Activated naive CD4-positive, alpha-beta T cell (primary cell): ENCODE measurements around the gene SIRT7.
"Not testable (repeated sequence)": the region's sequence is repeated elsewhere in the genome, so short reads cannot be mapped to it uniquely, and the experiment has no call there.

Source experiments
- DNase-seq, 4 experiments: peaks; one replicate each; lab custom pipeline; 2025; lab: John Stamatoyannopoulos, UW

SIRT7 gene

DNA sequence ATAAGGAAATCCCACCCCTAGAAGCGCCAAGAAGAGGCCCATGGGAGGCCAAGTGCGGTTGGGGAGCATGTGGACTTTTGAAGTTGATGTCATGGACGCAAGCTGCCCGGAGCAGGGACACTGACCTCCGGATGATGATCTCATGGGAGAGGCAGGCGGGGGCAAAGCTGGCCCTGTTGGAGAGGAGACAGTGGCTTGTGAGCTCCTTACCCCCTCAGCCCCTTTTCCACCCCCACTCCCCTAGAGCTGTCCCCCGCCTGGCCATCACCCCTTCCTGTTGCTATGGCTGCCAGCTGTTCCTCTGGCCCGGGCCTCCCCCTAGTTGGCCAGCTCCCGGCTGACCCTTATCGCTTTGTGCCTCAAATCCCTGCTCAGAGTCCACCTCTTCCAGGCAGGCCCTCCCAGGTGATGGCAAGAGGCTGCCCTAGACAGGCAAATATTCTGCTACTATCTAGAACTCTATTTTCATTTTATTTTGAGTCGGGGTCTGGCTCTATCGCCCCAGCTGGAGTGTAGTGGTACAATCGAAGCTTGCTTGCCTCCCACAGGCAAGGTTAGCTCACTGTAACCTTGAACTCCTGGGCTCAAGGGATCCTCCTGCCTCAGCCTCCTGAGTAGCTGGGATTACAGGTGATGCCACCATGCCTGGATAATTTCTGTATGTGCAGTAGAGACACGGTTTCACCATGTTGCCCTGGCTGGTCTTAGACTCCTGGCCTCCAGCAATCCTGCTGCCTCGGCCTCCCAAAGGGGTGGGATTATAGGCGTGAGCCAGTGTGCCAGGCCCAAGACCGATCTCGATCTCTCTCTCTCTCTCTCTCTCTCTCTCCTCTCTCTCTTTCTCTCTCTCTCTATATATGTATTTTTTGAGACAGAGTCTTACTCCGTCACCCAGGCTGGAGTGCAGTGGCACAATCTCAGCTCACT lies 36.4 kb upstream of the SIRT7 start:
- DNase-seq = no peak

DNA sequence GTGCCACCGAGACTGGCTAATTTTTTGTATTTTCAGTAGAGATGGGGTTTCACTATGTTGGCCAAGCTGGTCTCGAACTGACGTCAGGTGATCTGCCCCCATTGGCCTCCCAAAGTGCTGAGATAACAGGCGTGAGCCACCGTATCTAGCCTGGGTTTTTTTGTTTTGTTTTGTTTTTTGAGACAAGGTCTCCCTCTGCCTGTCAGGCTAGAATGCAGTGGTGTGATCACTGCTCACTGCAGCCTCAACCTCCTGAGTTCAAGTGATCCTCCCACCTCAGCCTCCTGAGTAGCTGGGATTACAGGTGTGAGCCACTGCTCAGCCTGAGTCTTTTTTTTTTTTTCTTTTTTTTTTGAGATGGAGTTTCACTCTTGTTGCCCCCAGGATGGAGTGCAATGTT lies 35.5 kb upstream of the SIRT7 start:
- DNase-seq = not testable (repeated sequence)

DNA sequence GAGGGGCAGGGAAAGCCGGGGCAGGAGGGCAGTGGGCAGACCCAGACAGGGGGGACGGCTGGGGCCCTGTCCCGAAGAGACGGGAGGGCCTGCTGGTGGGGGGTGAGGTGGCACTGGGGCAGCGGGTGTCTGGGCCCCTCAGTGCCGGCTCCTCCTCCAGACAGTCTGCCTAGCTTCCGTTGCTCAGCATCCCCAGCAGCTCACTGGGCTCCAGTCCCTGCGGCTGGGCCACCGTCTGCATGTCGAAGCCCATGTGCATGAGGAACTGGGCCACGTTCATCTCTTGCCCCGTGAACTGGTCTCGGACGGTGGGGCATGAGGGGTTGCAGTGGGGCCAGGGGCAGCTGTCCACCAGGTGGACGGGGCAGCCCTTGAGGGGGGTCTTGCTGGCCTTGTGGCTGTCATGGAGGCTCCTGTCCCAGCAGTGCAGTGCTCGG lies 34.8 kb upstream of the SIRT7 start:
- no peak for DNase-seq

DNA sequence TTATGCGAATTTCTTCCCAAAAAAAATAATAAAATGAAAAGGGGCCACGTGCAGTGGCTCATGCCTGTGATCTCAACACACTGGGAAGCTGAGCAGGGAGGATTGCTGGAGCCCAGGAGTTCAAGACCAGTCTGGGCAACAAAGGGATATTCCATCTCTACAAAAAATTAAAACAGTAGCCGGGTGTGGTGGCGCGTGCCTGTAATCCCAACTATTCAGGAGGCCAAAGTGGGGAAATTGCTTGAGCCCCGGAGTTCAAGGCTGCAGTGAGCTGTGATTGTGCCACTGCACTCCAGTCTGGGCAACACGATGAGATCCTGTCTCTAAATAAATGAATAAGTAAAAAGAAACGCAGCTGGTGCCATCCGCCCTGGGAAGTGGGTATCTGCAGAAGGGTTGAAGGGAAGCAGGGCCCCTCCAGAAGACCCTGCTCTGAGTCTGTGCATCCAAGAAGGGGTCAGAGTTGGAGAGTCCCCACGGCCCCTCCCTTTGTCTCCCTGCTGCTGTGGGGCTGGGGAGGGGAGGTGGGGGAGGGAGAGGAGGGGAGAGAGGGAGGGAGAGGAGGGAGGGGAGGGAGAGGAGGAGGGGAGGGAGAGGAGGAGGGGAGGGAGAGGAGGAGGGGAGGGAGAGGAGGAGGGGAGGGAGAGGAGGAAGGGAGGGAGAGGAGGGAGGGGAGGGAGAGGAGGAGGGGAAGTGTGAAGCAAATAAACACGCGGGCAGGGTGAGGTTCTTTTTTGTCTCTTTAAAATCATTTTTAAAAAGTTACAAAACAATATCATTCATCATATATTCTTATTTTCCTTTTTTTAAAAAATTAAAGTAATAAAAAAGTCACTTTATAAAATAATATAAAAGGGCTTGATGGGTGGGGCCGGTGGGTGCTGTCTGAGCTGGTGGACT lies 34.1 kb upstream of the SIRT7 start:
- DNase-seq = no peak

DNA sequence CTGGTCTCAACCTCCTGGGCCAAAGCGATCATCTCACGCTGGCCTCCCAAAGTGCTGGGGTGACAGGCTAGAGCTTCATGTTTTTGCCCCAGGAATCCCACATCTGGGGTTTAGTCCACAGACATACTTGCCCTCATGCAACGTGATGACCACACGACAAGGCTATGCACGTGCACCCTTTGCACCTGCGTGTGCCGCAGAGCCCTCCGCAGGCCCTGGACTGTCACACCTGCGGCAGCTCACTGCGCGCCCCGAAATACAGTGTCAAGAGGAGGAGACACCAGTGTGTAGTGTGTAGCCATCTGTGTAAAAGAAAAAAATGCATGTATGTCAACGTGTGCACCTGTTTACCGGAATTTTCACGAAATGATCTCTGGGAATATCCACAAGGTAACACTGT lies 32.5 kb upstream of the SIRT7 start:
- no peak for DNase-seq

DNA sequence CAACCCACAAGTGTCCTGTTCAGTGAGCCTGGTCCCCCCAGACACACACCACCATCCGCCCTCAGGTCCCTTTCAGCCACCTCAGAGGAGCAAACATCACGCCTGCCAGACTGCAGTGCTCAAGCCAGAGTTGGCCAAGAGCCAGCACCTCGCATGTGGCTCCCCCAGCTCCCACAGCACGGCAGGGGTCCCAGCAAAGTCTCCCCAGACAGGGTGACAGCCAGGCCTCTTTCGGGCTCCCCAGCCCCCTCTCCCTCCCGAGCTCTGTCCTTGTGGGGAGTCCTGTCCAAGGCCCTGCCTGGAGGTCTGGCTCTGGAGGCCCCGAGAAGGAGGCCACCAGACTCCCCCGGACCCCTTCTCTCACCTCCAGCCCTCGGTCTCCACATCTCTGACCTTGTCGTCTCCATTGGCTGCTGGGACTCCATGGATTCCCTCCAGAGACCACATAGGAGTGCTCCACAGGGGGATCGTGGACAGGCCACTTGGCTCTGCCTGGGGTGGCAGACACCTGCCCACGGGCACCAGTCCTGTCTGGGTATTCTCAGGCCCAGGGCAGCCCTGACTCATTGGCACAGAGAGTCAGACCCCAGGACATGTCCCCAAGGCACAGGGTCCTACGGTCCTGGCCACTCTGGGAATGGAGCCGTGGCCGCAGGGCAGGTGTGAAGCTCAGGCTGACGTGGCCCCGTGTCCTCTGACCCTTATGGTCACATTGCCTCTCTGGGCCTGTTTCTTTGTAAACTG lies 30.8 kb upstream of the SIRT7 start:
- no peak for DNase-seq

DNA sequence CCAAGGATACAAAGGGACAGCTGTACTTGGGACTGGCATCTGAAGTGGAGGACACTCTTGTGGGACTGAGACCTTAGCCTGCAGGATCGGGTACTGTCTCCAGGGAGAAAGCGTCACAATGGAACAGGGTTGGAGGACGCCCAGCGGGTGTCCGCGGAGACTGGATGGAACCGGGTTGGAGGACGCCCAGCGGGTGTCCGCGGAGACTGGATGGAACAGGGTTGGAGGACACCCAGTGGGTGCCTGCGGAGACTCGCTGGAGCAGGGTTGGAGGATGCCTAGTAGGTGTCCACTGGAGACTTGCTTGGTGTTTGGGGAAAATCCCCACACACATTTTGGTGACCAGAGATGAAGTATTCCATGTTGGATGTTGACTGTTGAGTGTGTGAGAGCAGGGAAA lies 29.2 kb upstream of the SIRT7 start, which contains the start of gene MYADML2:
Gene MYADML2 (minus strand): TSS at position 45 of the 400 bp plus-strand sequence. CDS start 5,492 bp downstream, outside the sequence.
- no peak for DNase-seq

DNA sequence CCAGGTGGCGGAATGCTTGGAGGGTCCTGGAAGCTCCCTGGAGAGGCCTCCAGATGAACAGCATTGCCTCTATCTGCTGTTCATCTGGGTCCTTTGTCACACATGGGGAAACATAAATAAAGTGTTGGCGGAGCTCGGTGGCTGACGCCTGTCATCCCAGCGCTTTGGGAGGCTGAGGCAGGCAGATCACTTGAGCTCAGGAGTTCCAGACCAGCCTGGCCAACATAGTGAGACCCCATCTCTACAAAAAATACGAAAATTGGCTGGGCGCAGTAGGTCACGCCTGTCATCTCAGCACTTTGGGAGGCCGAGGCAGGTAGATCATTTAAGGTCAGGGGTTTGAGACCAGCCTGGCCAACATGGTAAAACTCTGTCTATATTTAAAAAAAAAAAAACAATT lies 26.9 kb upstream of the SIRT7 start:
- no peak for DNase-seq

DNA sequence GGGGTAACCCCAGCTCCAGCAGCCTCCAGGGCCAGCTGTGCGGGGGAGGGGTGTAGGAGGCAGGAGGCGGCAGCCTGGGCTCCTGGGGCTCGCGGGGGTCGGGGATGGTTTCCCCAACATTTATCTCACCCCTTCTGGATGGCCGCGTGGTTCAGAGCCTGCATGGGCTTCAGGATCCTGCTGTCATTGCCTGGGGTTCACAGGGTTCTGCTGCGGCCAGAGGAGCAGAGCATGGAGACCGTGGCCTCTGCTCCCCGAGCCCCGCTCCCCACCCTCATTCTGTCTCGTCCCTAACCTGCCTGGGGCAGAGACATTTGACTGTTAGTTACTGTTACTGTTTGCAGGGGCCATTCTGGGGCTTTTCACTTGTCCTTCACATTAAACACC lies 24.2 kb upstream of the SIRT7 start:
- DNase-seq = no peak

DNA sequence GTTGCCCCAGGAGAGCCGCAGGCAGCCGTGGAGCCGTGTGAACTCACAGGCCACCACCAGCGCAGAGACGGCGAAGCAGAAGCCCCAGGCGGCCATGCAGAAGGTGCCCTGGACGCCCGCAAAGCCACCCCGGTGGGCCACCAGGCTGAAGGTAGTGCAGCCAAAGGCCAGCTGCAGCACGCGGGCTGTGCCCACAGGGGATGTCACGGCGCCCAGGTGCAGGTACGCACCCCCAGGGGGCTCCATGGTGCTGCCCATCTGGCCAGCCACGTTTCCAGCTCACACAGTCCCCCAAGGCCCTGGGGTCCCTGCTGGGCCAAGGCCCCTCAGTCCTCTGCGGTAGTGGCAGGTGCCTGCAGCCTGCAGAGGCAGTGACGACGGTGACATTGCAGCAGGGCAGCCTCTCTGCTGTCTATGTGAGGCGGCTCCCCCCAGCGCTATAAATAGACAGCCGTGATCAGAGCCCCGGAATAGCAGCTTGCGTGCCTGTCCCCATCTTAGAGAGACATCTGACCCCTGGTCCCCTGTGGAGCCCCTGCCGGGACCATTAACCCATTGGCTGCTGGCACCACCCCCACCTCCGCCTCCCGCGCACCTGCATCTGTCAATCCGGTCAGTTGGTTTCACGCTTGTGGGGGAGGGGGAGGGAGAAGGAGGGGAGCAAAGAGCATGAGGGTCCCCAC lies 23.6 kb upstream of the SIRT7 start:
- DNase-seq = no peak

DNA sequence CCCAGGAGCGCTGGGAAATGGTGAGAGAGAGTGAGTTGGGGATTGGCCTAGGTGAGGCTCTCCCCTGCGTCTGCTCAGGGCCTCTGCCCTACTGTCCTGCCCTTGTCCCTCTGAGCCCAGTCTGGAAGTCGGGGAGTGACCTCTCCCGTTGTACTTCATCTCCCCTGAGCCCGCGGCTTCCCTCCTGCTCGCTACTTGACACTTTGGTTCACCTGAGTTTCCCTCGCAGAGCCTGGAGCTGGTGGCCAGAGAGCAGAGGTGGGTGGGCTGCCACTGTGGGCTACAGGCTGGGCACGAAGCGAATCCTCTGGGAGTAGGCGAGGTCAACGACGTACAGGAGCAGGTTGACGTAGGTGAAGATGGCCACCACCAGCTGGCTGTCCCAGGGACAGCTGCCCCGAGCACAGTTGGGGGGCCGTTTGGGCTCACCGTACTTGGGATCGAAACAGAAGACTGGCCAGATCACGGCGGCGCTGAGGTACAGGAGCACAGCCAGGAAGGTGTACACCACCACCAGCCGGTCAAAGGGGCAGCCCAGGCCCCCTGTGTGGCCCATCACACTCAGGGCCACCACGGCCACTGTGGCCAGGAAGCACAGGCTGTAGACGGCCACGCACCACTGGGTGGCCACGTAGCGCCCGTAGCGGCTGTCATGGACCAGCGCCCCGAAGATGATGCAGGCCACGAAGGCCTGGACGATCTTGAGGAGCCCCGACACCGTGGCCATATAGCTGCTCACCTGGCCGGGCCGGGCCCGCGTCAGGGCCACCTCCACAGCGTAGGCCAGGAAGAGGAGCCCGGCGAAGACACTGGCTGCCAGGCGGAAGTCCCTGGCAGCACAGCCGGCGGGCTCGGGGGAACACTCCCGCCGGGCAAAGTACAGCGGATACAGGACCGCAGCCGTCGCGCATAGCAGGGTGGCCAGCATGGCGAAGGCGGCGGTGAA lies 22.8 kb upstream of the SIRT7 start:
- DNase-seq = no peak

DNA sequence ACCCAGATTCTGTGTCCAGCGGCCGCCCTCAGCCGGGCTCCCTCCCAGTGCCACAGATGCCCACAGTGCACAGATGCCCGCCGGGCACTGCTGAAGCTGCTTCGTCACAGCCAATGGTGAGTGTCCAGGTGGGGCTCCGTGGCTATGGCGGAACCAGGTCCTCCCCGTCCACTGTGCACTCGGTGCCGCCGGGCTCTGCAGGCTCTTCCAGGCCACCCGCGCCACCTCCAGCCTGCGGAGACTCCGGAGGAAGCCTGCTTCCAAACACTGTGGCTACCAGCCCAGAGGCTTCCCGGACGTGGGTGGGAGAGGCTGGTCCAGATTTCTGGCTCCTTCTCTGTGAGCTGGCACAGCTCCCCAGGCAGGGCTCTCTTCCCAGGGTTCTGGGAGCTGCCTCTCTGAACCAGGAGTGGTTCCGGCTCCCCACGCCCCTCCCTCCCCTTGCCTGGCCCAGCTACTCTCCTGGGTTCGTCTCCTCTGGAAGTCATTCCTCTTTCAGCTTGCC lies 22.0 kb upstream of the SIRT7 start:
- DNase-seq = no peak

DNA sequence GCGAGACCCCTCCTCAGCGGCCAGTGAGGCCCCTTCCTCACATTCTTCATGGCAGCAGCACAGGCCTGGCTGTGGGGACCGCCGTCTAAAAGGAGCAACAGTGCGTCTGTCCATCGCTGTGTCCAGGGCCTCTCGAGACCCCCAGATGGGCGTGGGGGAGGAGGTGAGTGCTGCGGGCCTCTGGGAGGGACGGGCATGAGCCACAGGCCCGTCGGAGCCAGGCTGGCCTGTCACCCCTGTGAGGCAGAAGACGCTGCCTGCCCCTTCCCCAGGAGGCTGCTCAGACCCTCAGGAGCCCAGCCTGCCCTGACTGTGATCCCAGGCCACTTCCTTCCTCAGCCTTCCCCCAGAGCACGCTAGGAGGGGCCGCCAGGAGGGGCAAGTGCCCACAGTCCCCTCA lies 21.2 kb upstream of the SIRT7 start:
- DNase-seq = no peak

DNA sequence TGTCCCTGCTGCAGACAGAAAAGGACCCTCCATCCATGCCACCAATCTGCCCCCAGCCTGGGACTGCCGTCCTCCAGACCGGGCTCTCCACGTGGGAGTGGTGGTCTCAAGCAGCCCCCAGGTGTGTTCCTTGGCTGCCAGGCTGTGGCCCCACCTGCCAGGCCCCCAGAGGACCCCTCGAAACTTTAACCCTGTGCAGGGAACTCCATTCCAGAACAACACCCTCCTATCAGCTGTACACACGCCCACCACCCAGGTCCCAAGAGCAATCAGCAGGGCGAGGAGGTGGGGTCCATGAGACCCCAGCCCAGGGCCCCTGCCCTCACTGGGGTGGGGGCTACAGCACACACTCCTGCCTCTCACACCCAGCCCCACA lies 17.7 kb upstream of the SIRT7 start:
- no peak for DNase-seq

DNA sequence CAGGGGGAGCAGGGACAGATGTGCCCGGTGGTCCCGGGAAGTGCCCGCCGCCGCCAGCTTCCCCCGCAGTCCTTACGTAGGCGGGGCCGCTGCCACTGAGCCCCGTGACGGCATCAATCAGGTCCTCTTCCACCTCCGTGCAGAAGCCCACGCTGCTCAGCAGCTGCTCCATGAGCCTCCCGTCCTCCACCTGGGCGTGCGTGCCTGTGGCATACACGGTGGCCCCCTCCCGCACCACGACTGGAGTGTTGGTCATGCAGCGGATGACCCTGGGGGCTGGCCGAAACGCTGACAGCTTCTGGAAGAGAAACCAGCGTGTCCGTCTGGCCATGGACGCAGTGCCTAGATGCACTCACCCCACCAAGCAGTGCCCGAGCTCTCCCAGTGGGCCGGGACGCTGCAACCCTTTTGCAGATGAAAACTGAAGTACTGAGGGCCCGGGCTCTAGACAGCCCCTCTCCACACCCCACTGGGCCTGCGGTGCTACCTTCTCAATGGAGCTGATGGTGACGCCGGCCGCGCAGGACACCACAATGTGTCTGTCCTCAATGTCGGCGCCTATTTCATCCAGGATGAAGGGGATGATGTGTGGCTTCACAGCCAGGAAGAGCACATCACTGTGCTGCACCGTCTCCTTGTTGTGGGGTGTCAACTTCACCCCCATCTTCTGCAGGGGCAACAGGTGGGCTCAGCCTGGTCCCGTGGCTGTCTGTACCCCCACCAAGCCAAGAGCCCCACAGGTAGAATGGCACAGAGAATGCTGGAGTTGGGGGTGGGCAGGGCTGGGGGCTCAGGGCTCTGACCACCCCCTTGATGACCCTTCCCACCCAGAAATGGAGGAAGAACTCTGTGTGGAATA lies 17.1 kb upstream of the SIRT7 start:
- no peak for DNase-seq

DNA sequence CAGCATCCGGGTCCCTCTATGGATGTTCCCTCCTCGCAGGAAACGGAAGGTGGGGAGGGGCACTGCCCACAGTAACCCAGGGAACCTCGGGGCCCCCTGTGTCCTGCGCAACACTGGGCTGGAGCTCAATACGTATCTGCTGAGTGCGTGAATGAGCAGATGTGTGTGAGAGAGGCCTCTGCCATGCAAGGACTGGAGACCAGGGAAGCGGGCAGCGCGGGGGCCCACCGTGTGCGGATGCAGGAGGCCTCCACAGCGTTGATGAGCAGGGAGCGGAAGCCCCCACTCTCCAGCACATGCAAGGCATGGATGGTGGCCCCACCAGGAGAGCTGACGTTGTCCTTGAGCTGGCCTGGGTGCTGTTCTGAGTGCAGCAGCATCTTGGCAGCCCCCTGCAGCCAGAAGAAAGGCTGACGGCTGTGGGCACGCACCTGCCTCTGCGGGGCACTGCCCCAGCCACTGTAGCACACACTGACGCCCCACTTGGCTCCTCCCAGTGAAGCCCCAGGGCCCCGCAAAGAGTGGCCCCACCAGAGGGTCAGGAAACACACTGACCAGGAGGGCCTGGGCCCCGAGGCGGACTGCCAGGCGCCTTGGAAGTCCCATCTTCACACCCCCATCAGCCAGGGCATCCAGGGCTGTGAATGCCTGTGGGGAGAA lies 16.3 kb upstream of the SIRT7 start:
- no peak for DNase-seq

DNA sequence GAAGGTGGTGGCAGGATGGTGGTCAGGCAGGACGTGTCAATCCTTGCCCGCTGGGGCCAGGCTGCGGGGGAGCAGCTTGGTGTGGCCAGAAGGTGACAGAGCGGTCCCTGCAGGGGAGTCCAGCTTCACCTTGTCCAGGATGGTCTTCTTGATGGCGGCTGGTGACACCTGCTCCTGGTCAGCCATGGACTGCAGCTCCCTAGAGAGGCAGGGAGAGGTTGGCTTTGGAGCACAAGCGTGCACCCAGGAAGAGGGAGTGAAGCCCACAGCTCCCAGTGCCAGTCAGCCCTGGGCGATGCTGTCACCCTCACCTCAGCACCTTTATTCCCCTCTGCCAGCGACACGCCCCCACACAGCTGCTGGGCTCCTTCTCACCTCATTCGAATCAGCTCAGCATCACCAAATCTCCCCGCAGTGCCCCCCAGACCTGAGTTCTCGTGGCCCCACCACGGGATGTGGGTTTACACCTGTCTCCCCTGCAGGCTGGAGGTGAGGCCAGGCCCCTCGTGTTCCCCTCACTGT lies 15.3 kb upstream of the SIRT7 start:
- no peak for DNase-seq

DNA sequence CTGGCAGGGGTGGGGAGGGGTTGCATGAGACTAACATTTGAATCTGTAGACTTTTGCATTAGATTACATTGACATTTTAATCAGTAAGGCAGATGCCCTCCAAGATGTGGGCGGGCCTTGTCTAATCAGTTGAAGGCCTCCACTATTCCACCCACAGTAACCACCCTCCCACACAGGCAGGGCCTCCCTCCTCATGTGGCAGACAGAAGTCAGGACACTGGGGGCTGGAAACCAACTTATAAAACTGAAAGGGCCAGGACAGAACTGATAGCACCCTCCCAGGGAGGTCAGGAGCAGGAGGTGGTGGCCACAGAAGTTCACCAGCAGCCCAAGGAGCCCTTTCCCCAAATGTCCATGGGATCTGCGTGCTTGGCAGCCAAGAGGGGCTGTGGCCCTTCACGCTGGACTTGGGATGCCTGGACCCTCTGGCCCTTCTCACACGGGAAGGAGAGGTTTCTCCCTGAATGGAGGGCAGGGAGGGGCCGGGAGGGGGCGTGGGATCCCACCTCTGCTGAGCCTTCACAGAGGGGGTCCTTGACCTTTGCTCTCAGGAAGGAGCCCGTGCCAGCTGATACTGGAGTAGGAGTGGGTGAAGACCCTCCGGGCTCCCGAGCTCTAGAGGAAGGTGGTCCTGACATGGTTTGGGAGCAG lies 14.5 kb upstream of the SIRT7 start:
- DNase-seq = no peak
